IPS-11a (cell line): ENCODE data around the gene HTD2.

Source experiments
- H3K4me3 ChIP-seq: one replicate; pipeline ENCODE4 v1.5.1; 2013; ENCODE audit warnings: low read depth, low read length, control low read depth

HTD2 gene

GRCh38 chr3:58355179-58355578 lies 48.9 kb downstream of the HTD2 start:
- no peak overlapping the region for H3K4me3 ChIP-seq

DNA sequence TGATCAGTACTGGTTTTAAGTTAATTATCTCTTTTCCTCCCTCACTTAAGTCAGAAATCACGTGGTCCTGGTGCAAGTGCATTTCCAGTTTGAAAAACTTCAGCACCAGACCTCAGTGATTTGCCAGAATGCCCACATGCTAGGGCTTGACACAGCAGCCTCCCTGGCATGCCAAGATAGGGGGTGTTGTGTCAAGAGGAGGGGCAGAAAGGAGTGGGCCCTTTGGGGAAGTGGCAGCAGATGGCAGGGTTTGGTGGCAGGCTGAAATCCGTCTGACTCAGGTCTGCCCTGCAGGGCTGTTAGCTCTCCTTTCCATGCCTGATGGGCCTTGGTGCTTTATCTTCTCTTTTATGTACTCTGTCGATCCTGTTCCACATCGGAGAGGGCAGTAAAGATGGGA lies 49.7 kb downstream of the HTD2 start:
- no peak overlapping the region for H3K4me3 ChIP-seq

- H3K4me3 ChIP-seq = no peak overlapping the region
These were observed 51.1 kb downstream of the HTD2 start for GRCh38 chr3:58357402-58357801.

- H3K4me3 ChIP-seq = no peak overlapping the region
These were observed 51.8 kb downstream of the HTD2 start for GRCh38 chr3:58358092-58358491.

GRCh38 chr3:58358808-58359207 lies 52.5 kb downstream of the HTD2 start:
- no peak overlapping the region for H3K4me3 ChIP-seq

DNA sequence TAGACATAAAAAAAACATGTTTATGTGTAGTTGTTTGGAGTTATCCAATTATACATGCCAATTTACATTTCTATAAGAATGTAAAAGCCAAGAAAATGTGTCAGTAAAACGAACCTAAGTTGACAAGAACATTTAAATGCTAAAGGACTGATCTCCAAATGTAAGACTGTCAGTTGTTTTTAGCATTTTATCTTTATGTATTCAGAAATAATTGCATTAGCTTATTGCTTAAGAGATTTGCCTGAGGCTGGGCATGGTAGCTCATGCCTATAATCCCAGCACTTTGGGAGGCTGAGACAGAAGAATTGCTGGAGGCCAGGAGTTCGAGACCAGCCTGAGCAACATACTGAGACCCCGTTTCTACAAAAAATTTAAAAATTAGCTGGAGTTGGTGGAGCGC lies 53.3 kb downstream of the HTD2 start:
- H3K4me3 ChIP-seq = no peak overlapping the region

GRCh38 chr3:58361866-58362265 lies 55.5 kb downstream of the HTD2 start:
- H3K4me3 ChIP-seq = no peak overlapping the region

DNA sequence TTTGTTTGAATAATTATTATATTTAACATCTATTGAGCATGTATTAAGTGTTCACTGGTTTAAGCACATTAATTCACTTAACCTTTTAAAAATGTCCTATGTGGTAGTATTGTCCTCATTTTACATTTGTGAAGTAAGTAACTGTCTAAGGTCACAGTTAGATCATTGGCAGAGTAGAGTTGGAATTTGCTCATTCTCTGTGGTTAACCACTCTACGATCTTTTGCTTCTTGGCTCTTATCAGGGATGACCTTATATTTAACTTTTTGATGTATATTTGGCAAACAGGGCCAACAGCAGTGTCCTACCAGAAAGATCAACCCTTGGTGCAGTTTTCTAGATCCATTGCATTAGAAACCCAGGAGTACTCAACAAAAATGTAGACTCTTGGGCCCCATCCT lies 60.4 kb downstream of the HTD2 start:
- no peak overlapping the region for H3K4me3 ChIP-seq

- H3K4me3 ChIP-seq = no peak overlapping the region
These were observed 62.7 kb downstream of the HTD2 start for GRCh38 chr3:58369038-58369437.
